SH-SY5Y (cell line): ENCODE data around the gene MAP3K6.

ENCODE experiments used
- GATA2 ChIP-seq: IDR thresholded peaks from 2 replicates; pipeline ENCODE4 v1.6.1; 2011; ENCODE audit warnings: mild to moderate bottlenecking, low read depth, low read length
- GATA3 ChIP-seq: IDR thresholded peaks from 2 replicates; pipeline ENCODE4 v1.6.1; 2011; ENCODE audit warnings: low read depth, mild to moderate bottlenecking, low read length, moderate library complexity

- no peak for TF ChIP-seq GATA3
- TF ChIP-seq GATA2 = no peak
Measured at GRCh38 chr1:27412502-27412901, 45.7 kb upstream of the MAP3K6 start.
